ENCODE results near the gene SUSD5. TPM values are rescaled to one million over a fixed set of nuclear protein-coding genes. Genes with fewer than 3 reads are reported as not detected.

Gene SUSD5
- 4.5 TPM for polyA plus RNA-seq (2013, experiment 1 of 4)
- polyA plus RNA-seq (2013, experiment 2 of 4): 4.7 TPM
- 2.2 TPM for polyA plus RNA-seq (2013, experiment 3 of 4)
- 3.4 TPM for polyA plus RNA-seq (2013, experiment 4 of 4)

DNA sequence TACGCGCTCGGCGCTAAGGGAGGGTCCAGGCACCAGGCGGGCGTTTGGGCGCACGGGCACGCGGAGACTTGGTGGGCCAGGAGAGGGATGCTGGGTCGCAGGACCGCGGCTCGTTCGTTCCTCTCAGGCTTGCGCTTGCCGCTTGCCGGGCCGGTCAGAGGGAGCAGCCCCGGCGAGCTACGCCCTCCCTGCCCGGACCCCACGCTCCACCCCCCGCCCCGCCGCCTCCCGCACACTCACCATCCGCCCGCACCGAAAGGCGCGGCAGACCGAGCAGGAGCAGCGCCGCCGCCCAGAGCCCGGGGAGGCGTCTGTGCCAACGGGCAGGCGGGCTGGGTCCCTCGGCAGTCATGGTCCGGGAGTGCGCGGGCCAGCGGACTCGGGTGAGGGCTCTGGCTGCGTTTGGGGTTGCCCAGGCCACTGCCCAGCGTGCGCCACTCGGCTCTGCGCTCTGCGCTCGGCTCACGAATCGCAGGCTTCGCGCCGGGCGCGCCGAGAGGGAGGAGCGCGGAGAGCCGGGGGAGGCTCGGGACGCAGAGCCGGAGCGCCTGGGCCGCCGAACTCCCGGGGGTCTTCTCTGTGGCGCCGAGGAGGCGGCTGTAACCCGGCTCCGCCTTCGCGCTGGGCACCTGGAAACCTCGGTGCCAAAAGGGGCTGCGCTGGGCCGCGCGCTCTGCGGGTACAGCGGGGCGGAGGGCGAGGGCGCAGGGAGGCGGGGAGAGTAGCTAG, at the start of gene SUSD5:
SUSD5 (minus strand) TSS at position 365 of the 729 bp plus-strand sequence; CDS start at position 352, 13 bp downstream.
- H3K27ac ChIP-seq (ENCODE audit: insufficient read depth, low read depth, low read length, poor library complexity, severe bottlenecking): no peak within 1 kb of the TSS
- H3K27me3 ChIP-seq (ENCODE audit: control insufficient read depth, insufficient read depth, low read length, poor library complexity, severe bottlenecking): peaks cover 62% of the 10 kb centered on the region
- 0% methylated on average over 90 of the region's 90 CpGs for WGBS, 2 experiments
- no peaks in the 10 kb centered on the region for H3K36me3 ChIP-seq (ENCODE audit: control insufficient read depth, insufficient read depth, low read length)
- no peaks in the 10 kb centered on the region for H3K4me1 ChIP-seq (ENCODE audit: control insufficient read depth, insufficient read depth, low read length)
- no peaks in the 10 kb centered on the region for H3K9me3 ChIP-seq (ENCODE audit: control insufficient read depth, low read length)
- peak within 1 kb of the TSS; percentile 55 for H3K4me3 ChIP-seq (ENCODE audit: insufficient read depth, low read depth, low read length)

- Histone ChIP-seq H3K4me1 (ENCODE audit: control insufficient read depth, insufficient read depth, low read length) (no peaks in the 10 kb centered on the region), H3K4me3 (ENCODE audit: insufficient read depth, low read depth, low read length) (no peak overlapping the region), H3K36me3 (ENCODE audit: control insufficient read depth, insufficient read depth, low read length) (no peaks in the 10 kb centered on the region), H3K27ac (ENCODE audit: insufficient read depth, low read depth, low read length, poor library complexity, severe bottlenecking) (no peak overlapping the region), H3K27me3 (ENCODE audit: control insufficient read depth, insufficient read depth, low read length, poor library complexity, severe bottlenecking) (no peaks in the 10 kb centered on the region), H3K9me3 (ENCODE audit: control insufficient read depth, low read length) (no peaks in the 10 kb centered on the region)
- 86 to 91% methylated on average over 5 of the region's 5 CpGs for WGBS, 2 experiments
Observed at GRCh38 chr3:33260104-33260503, 41.5 kb upstream of the SUSD5 start.

DNA sequence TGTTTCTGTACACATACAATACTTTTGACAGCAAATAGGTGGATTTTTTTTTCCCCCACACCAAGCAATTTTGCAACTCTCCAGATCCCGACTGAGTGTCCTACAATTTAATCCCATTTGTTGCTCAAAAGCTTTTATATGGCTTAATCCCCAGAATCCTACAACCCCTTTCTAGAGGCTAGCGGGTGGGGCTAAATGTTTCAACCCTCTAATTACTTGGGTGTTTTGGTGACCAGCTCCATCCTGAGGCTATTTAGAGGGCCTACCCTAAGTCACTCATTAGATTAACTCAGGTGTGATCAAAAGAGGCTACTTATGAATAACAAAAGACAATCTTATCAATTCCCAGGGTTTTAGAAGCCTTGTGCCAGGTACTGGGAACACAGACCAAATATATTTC, 37.6 kb upstream of the SUSD5 start:
- WGBS, 2 experiments: 52 to 73% methylated on average over 2 of the region's 2 CpGs
- Histone ChIP-seq H3K4me1 (ENCODE audit: control insufficient read depth, insufficient read depth, low read length) (no peaks in the 10 kb centered on the region), H3K9me3 (ENCODE audit: control insufficient read depth, low read length) (no peaks in the 10 kb centered on the region), H3K27me3 (ENCODE audit: control insufficient read depth, insufficient read depth, low read length, poor library complexity, severe bottlenecking) (no peaks in the 10 kb centered on the region), H3K36me3 (ENCODE audit: control insufficient read depth, insufficient read depth, low read length) (no peaks in the 10 kb centered on the region), H3K4me3 (ENCODE audit: insufficient read depth, low read depth, low read length) (no peak overlapping the region), H3K27ac (ENCODE audit: insufficient read depth, low read depth, low read length, poor library complexity, severe bottlenecking) (no peak overlapping the region)

GRCh38 chr3:33250712-33251111, 32.1 kb upstream of the SUSD5 start:
- Histone ChIP-seq H3K9me3 (ENCODE audit: control insufficient read depth, low read length) (no peaks in the 10 kb centered on the region), H3K36me3 (ENCODE audit: control insufficient read depth, insufficient read depth, low read length) (no peaks in the 10 kb centered on the region), H3K27ac (ENCODE audit: insufficient read depth, low read depth, low read length, poor library complexity, severe bottlenecking) (no peak overlapping the region), H3K27me3 (ENCODE audit: control insufficient read depth, insufficient read depth, low read length, poor library complexity, severe bottlenecking) (no peaks in the 10 kb centered on the region), H3K4me1 (ENCODE audit: control insufficient read depth, insufficient read depth, low read length) (no peaks in the 10 kb centered on the region), H3K4me3 (ENCODE audit: insufficient read depth, low read depth, low read length) (no peak overlapping the region)
- 72 to 73% methylated on average over 1 of the region's 1 CpG for WGBS, 2 experiments

GRCh38 chr3:33246786-33247185, 28.2 kb upstream of the SUSD5 start:
- Histone ChIP-seq H3K27ac (ENCODE audit: insufficient read depth, low read depth, low read length, poor library complexity, severe bottlenecking) (no peak overlapping the region), H3K27me3 (ENCODE audit: control insufficient read depth, insufficient read depth, low read length, poor library complexity, severe bottlenecking) (no peaks in the 10 kb centered on the region), H3K4me3 (ENCODE audit: insufficient read depth, low read depth, low read length) (no peak overlapping the region), H3K36me3 (ENCODE audit: control insufficient read depth, insufficient read depth, low read length) (no peaks in the 10 kb centered on the region), H3K4me1 (ENCODE audit: control insufficient read depth, insufficient read depth, low read length) (no peaks in the 10 kb centered on the region), H3K9me3 (ENCODE audit: control insufficient read depth, low read length) (no peaks in the 10 kb centered on the region)

DNA sequence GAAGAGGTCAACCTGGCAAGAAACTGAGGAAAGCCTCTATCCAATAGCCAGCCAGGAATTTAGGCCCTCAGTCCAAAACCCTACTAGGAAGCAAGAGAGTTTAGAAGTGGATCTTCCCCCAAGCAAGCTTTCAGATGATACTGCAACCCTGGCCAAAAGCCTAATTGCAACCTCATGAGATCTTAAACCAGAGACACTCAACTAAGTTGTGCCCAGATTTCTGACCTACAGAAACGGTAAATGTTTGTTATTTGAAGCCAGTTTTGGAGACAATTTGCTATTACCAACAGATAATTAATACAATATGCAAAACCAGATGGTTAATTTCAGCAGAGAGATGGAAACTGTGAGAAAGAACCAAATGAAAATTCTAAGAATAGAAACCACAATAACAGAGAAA, 21.7 kb upstream of the SUSD5 start:
- Histone ChIP-seq H3K4me3 (ENCODE audit: insufficient read depth, low read depth, low read length) (no peak overlapping the region), H3K36me3 (ENCODE audit: control insufficient read depth, insufficient read depth, low read length) (no peaks in the 10 kb centered on the region), H3K4me1 (ENCODE audit: control insufficient read depth, insufficient read depth, low read length) (no peaks in the 10 kb centered on the region), H3K9me3 (ENCODE audit: control insufficient read depth, low read length) (no peaks in the 10 kb centered on the region), H3K27me3 (ENCODE audit: control insufficient read depth, insufficient read depth, low read length, poor library complexity, severe bottlenecking) (no peaks in the 10 kb centered on the region), H3K27ac (ENCODE audit: insufficient read depth, low read depth, low read length, poor library complexity, severe bottlenecking) (no peak overlapping the region)
- WGBS, 2 experiments: 83 to 100% methylated on average over 1 of the region's 1 CpG

DNA sequence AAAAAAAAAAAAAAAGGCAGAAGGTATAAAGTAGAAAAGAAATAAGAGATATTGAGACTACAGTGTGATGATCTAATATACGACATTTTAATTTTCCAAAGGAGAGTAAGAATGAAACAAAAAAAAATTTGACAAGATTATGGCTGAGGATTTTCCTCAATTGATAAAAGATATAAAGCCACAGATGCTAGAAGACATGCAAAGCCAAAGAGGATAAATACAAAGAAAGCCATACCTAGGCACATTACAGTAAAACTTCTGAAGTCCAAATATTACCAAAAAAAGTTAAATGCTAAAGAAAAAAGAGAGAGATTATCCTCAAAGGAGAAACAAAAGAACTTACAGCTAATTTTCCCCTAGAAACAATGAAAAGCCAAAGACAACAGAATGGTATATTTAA, 20.3 kb upstream of the SUSD5 start:
- WGBS, 2 experiments: 100% methylated on average over 1 of the region's 1 CpG
- no peaks in the 10 kb centered on the region for H3K36me3 ChIP-seq (ENCODE audit: control insufficient read depth, insufficient read depth, low read length)
- no peaks in the 10 kb centered on the region for H3K27me3 ChIP-seq (ENCODE audit: control insufficient read depth, insufficient read depth, low read length, poor library complexity, severe bottlenecking)
- no peak overlapping the region for H3K4me3 ChIP-seq (ENCODE audit: insufficient read depth, low read depth, low read length)
- H3K4me1 ChIP-seq (ENCODE audit: control insufficient read depth, insufficient read depth, low read length): no peaks in the 10 kb centered on the region
- H3K9me3 ChIP-seq (ENCODE audit: control insufficient read depth, low read length): no peaks in the 10 kb centered on the region
- no peak overlapping the region for H3K27ac ChIP-seq (ENCODE audit: insufficient read depth, low read depth, low read length, poor library complexity, severe bottlenecking)

- no peak overlapping the region for H3K27ac ChIP-seq (ENCODE audit: insufficient read depth, low read depth, low read length, poor library complexity, severe bottlenecking)
- 97 to 98% methylated on average over 4 of the region's 4 CpGs for WGBS, 2 experiments
- H3K4me1 ChIP-seq (ENCODE audit: control insufficient read depth, insufficient read depth, low read length): no peaks in the 10 kb centered on the region
- H3K27me3 ChIP-seq (ENCODE audit: control insufficient read depth, insufficient read depth, low read length, poor library complexity, severe bottlenecking): no peaks in the 10 kb centered on the region
- H3K4me3 ChIP-seq (ENCODE audit: insufficient read depth, low read depth, low read length): no peak overlapping the region
- H3K36me3 ChIP-seq (ENCODE audit: control insufficient read depth, insufficient read depth, low read length): no peaks in the 10 kb centered on the region
- no peaks in the 10 kb centered on the region for H3K9me3 ChIP-seq (ENCODE audit: control insufficient read depth, low read length)
Observed at GRCh38 chr3:33237439-33237838, 18.8 kb upstream of the SUSD5 start.

- WGBS, 2 experiments: 89% methylated on average over 2 of the region's 2 CpGs
- Histone ChIP-seq H3K36me3 (ENCODE audit: control insufficient read depth, insufficient read depth, low read length) (no peaks in the 10 kb centered on the region), H3K4me1 (ENCODE audit: control insufficient read depth, insufficient read depth, low read length) (no peaks in the 10 kb centered on the region), H3K27ac (ENCODE audit: insufficient read depth, low read depth, low read length, poor library complexity, severe bottlenecking) (no peak overlapping the region), H3K9me3 (ENCODE audit: control insufficient read depth, low read length) (no peaks in the 10 kb centered on the region), H3K4me3 (ENCODE audit: insufficient read depth, low read depth, low read length) (no peak overlapping the region), H3K27me3 (ENCODE audit: control insufficient read depth, insufficient read depth, low read length, poor library complexity, severe bottlenecking) (no peaks in the 10 kb centered on the region)
Observed at GRCh38 chr3:33236005-33236404, 17.4 kb upstream of the SUSD5 start.

- no peak overlapping the region for H3K27ac ChIP-seq (ENCODE audit: insufficient read depth, low read depth, low read length, poor library complexity, severe bottlenecking)
- no peaks in the 10 kb centered on the region for H3K4me1 ChIP-seq (ENCODE audit: control insufficient read depth, insufficient read depth, low read length)
- WGBS, 2 experiments: 88 to 91% methylated on average over 1 of the region's 1 CpG
- no peaks in the 10 kb centered on the region for H3K36me3 ChIP-seq (ENCODE audit: control insufficient read depth, insufficient read depth, low read length)
- H3K4me3 ChIP-seq (ENCODE audit: insufficient read depth, low read depth, low read length): no peak overlapping the region
- no peaks in the 10 kb centered on the region for H3K9me3 ChIP-seq (ENCODE audit: control insufficient read depth, low read length)
- H3K27me3 ChIP-seq (ENCODE audit: control insufficient read depth, insufficient read depth, low read length, poor library complexity, severe bottlenecking): no peaks in the 10 kb centered on the region
Observed at GRCh38 chr3:33233884-33234283, 15.3 kb upstream of the SUSD5 start.

Data from ectodermal cell (in vitro differentiated cells).